Raji (cell line): ENCODE results near the gene DFFB.

Experiments used
- POLR2A ChIP-seq: IDR thresholded peaks from 2 replicates; pipeline ENCODE4 v1.6.1; 2011; ENCODE audit warnings: low read depth, low read length, control low read depth; ENCODE audit not compliant: insufficient read depth

The DFFB gene

DNA sequence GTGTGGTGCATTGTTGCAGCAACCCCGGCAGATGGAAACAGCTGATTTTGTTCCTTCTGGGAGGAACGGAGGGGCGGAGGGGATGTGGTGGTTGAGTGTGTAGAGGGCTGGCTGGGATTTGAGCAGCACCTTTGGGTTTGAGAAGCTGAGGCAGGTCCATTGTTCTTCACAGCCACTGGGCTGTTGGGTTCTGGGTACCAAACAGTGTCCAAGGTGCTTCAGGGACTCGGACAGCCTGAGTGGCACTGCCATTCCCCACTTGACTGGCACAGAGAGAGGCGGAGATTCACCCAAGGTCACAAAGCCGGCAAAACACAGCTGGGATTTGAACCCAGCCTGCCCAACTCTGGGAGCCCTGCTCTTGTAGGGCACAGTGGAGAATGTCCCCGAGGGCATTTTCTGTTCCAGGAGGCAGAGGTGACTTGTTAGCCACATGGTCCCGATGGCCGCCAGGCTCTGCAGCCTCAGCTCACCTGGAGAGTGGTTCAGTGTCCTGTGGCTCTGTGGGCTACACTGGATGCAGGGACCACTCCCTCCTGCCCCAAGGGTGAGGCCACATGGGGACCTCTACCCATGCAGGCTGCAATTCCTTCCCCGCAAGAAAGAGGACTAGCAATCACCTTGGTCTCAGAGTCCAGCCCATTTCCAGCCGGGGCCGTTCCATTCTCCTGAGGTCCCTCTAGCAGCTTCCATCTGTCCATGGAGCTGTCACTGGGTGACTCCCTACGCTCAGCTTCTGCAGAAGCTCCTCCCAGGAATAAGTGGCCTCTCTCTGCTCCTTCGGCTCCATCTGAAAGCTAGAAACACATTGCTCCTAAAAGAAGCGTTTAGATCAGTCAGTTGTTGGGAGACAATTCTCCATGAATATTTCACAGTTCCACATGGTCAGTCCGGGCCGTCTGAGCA, 74.0 kb downstream of the DFFB start:
- no peak for TF ChIP-seq POLR2A

DNA sequence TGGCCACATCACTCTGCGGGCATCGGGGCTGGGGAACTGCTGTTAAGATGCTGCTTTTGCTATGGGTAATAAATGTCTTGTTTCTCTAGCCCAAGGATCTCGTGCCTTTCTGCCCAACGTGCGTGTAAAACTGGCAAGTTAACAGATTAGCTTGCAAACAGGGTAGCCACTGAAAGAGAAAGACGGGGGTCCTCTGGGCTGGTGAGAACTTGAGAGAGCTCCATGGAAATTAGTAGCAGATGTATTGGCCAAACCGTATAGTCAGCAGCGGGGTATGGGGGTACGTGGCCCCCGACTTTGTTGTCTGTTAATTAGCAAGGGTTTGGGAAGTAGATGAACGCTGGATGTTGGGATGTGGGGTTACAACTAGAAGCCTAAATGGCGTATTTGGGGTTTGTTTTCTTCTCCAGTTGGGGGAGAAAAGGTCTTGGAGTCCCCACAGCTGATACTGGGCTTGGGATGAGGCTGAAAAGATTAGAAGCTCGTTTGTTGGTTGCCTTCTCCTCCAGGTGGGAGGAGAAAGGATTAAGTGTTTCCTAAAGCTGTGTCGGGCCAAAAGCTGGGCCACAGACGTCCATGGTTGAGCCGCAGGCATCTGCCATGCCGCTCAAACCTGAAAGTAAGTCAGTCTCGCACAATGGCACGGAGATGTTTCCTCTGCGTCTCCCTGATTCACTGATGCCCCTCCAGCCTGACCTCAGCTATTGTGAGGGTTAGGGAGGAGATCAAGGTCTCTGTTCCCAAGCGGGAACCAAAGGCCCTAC, 75.1 kb downstream of the DFFB start:
- no peak for TF ChIP-seq POLR2A
